ENCODE measurements around the gene MPPED2.

Gene MPPED2

GRCh38 chr11:30433831-30434230 is 152.3 kb downstream of the MPPED2 start:
- no peak overlapping the region for H3K4me3 ChIP-seq
- H3K9ac ChIP-seq: no peak overlapping the region
- no peak overlapping the region for H3K27ac ChIP-seq
- no peak overlapping the region for H3K4me2 ChIP-seq
- H3K27me3 ChIP-seq: no peaks in the 10 kb centered on the region
- no peak for TF ChIP-seq Cebpa-rat (IDR thresholded peaks at IDR 0.05)
- no peaks in the 10 kb centered on the region for H4K20me1 ChIP-seq
- no peaks in the 10 kb centered on the region for H3K36me3 ChIP-seq
- no peaks in the 10 kb centered on the region for H3K9me3 ChIP-seq
- no peaks in the 10 kb centered on the region for H3K4me1 ChIP-seq

- Histone ChIP-seq H4K20me1 (no peaks in the 10 kb centered on the region), H3K4me1 (no peaks in the 10 kb centered on the region), H3K9me3 (no peaks in the 10 kb centered on the region), H3K27ac (no peak overlapping the region), H3K4me2 (no peak overlapping the region), H3K4me3 (no peak overlapping the region), H3K36me3 (no peaks in the 10 kb centered on the region), H3K27me3 (no peaks in the 10 kb centered on the region), H3K9ac (no peak overlapping the region)
- no peak for TF ChIP-seq Cebpa-rat (IDR thresholded peaks at IDR 0.05)
These were observed 153.4 kb downstream of the MPPED2 start for GRCh38 chr11:30432716-30433115.

GRCh38 chr11:30432178-30432577 is 154.0 kb downstream of the MPPED2 start:
- H3K9ac ChIP-seq: no peak overlapping the region
- H3K27me3 ChIP-seq: no peaks in the 10 kb centered on the region
- no peaks in the 10 kb centered on the region for H3K36me3 ChIP-seq
- H4K20me1 ChIP-seq: no peaks in the 10 kb centered on the region
- TF ChIP-seq Cebpa-rat (IDR thresholded peaks at IDR 0.05): no peak
- no peak overlapping the region for H3K4me3 ChIP-seq
- no peak overlapping the region for H3K4me2 ChIP-seq
- H3K9me3 ChIP-seq: no peaks in the 10 kb centered on the region
- H3K4me1 ChIP-seq: no peaks in the 10 kb centered on the region
- H3K27ac ChIP-seq: no peak overlapping the region

GRCh38 chr11:30431127-30431814 is 154.9 kb downstream of the MPPED2 start:
- Histone ChIP-seq H3K9ac (no peak overlapping the region), H3K27me3 (no peaks in the 10 kb centered on the region), H3K4me1 (no peaks in the 10 kb centered on the region), H3K36me3 (no peaks in the 10 kb centered on the region), H3K4me2 (no peak overlapping the region), H3K27ac (no peak overlapping the region), H4K20me1 (no peaks in the 10 kb centered on the region), H3K9me3 (no peaks in the 10 kb centered on the region), H3K4me3 (no peak overlapping the region)
- TF ChIP-seq Cebpa-rat (IDR thresholded peaks at IDR 0.05): no peak

DNA sequence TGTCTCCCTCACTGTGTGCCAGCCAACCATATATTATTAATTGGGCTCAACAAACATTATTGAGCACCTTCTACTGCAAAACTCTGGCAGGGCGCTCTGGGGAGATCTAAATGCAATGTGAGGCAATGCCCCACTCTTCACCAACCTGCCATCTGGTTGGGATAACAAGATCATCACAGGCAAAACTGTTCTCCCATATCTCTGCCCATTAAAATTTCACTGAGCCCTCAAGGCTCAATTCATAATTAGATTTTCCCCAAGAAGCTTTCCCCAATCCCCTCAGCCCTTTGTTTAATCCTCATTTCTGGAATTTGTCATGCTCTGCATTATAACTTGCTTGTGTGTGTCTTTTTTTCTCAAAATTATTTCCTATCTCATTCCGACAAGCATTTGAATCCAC is 156.6 kb downstream of the MPPED2 start:
- Histone ChIP-seq H3K4me1 (no peaks in the 10 kb centered on the region), H3K27ac (no peak overlapping the region), H3K9me3 (no peaks in the 10 kb centered on the region), H3K27me3 (no peaks in the 10 kb centered on the region), H3K4me2 (no peak overlapping the region), H3K9ac (no peak overlapping the region), H4K20me1 (no peaks in the 10 kb centered on the region), H3K4me3 (no peak overlapping the region), H3K36me3 (no peaks in the 10 kb centered on the region)
- no peak for TF ChIP-seq Cebpa-rat (IDR thresholded peaks at IDR 0.05)

DNA sequence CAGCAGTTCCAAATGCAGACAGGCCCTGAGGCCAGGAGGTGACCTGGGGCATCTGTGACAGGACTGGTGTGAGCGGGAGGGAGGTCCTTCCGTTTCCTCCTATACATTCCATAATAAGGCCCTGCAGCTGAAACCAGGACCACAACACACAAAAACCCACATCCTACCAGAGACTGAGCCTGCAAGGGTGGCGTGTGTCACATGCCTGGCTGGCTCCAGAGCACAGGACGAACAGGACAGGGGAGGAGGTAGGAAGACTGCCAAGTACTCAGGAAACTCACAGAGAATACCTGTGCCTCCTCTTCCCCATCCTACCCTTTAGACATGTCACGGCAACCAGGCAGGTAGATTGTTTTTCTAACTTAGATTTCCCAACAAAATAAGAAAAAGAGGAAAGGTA is 159.4 kb downstream of the MPPED2 start:
- no peaks in the 10 kb centered on the region for H3K9me3 ChIP-seq
- no peak for TF ChIP-seq Cebpa-rat (IDR thresholded peaks at IDR 0.05)
- H3K27me3 ChIP-seq: no peaks in the 10 kb centered on the region
- no peaks in the 10 kb centered on the region for H3K36me3 ChIP-seq
- no peaks in the 10 kb centered on the region for H3K4me1 ChIP-seq
- no peak overlapping the region for H3K4me3 ChIP-seq
- H3K9ac ChIP-seq: no peak overlapping the region
- no peak overlapping the region for H3K4me2 ChIP-seq
- no peaks in the 10 kb centered on the region for H4K20me1 ChIP-seq
- H3K27ac ChIP-seq: no peak overlapping the region

- H3K36me3 ChIP-seq: no peaks in the 10 kb centered on the region
- no peak overlapping the region for H3K4me2 ChIP-seq
- no peak for TF ChIP-seq Cebpa-rat (IDR thresholded peaks at IDR 0.05)
- H3K4me3 ChIP-seq: no peak overlapping the region
- H3K27ac ChIP-seq: no peak overlapping the region
- no peaks in the 10 kb centered on the region for H3K27me3 ChIP-seq
- H3K9ac ChIP-seq: no peak overlapping the region
- no peaks in the 10 kb centered on the region for H3K9me3 ChIP-seq
- H4K20me1 ChIP-seq: no peaks in the 10 kb centered on the region
- H3K4me1 ChIP-seq: no peaks in the 10 kb centered on the region
These were observed 161.3 kb downstream of the MPPED2 start for GRCh38 chr11:30424844-30425243.

GRCh38 chr11:30424321-30424720 is 161.8 kb downstream of the MPPED2 start:
- Histone ChIP-seq H3K27me3 (no peaks in the 10 kb centered on the region), H3K9me3 (no peaks in the 10 kb centered on the region), H3K27ac (no peak overlapping the region), H3K36me3 (no peaks in the 10 kb centered on the region), H3K4me1 (no peaks in the 10 kb centered on the region), H3K9ac (no peak overlapping the region), H4K20me1 (no peaks in the 10 kb centered on the region), H3K4me3 (no peak overlapping the region), H3K4me2 (no peak overlapping the region)
- no peak for TF ChIP-seq Cebpa-rat (IDR thresholded peaks at IDR 0.05)

GRCh38 chr11:30423886-30424285 is 162.3 kb downstream of the MPPED2 start:
- no peak overlapping the region for H3K4me3 ChIP-seq
- no peaks in the 10 kb centered on the region for H4K20me1 ChIP-seq
- TF ChIP-seq Cebpa-rat (IDR thresholded peaks at IDR 0.05): no peak
- H3K27ac ChIP-seq: no peak overlapping the region
- no peaks in the 10 kb centered on the region for H3K9me3 ChIP-seq
- no peak overlapping the region for H3K4me2 ChIP-seq
- no peaks in the 10 kb centered on the region for H3K4me1 ChIP-seq
- no peaks in the 10 kb centered on the region for H3K36me3 ChIP-seq
- no peaks in the 10 kb centered on the region for H3K27me3 ChIP-seq
- no peak overlapping the region for H3K9ac ChIP-seq

DNA sequence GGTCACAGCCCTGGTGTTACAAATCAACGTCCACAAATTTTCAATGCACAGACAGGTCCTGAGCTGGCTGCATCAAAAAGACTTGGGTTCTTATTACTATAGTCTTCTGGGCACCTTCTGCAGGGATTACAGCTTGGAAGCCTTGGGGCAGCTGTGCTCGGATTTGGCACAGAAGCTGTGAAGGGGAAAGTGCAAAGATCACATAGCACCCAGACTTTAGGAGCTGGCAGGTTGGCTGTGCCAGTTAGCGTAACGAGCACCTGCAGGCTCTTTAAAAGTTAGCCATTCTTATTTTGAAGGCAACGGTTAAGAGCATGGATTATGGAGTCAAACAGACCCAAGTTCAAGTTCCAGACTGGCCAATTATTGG is 162.9 kb downstream of the MPPED2 start:
- TF ChIP-seq Cebpa-rat (IDR thresholded peaks at IDR 0.05): no peak
- H3K27ac ChIP-seq: no peak overlapping the region
- no peak overlapping the region for H3K4me2 ChIP-seq
- no peaks in the 10 kb centered on the region for H3K4me1 ChIP-seq
- no peaks in the 10 kb centered on the region for H3K27me3 ChIP-seq
- H4K20me1 ChIP-seq: no peaks in the 10 kb centered on the region
- H3K9ac ChIP-seq: no peak overlapping the region
- H3K4me3 ChIP-seq: no peak overlapping the region
- H3K9me3 ChIP-seq: no peaks in the 10 kb centered on the region
- H3K36me3 ChIP-seq: no peaks in the 10 kb centered on the region
